Endothelial cell of umbilical vein (primary cell): ENCODE measurements around the gene RPL3. TPM values are rescaled to one million over a fixed set of nuclear protein-coding genes. Genes with fewer than 3 reads are reported as not detected.

ENCODE experiments used
- BruUV-seq: library from RNA; stranded (reverse); fragments of 400-500 nt; replicated peaks from 2 replicates; lab custom pipeline; 2021; lab: Mats Ljungman, UMichigan
- CTCF ChIA-PET: fragments of 300-600, 350-600 bp; sonication (Branson Sonifier 250); formaldehyde crosslinking; loops from one replicate; lab custom pipeline; 2021; ENCODE audit warnings: antibody characterized with exemption, inconsistent platforms; lab: Charles Lee
- POLR2A ChIA-PET: fragments of 300-600, 350-600 bp; sonication (Branson Sonifier 250); formaldehyde crosslinking; loops from one replicate; lab custom pipeline; 2021; ENCODE audit warnings: antibody characterized with exemption, inconsistent platforms; lab: Charles Lee
- DNase-seq: peaks from one replicate; pipeline ENCODE4 v3.0.0-alpha.2; 2011; ENCODE audit warnings: low read depth, low spot score
- FAIRE-seq: peaks from 2 replicates; lab custom pipeline; 2011; peaks lifted over from hg19 to GRCh38; lab: Jason Lieb, UNC
- H2AFZ ChIP-seq: 2 replicates; pipeline ENCODE4 v1.6.0; 2012; ENCODE audit warnings: low read depth, low read length, control low read depth, inconsistent platforms
- H3K27ac ChIP-seq: 2 replicates; pipeline ENCODE4 v1.5.1; 2011; ENCODE audit warnings: low read depth, mild to moderate bottlenecking, control low read depth, low read length, moderate library complexity; ENCODE audit not compliant: insufficient read depth
- H3K27me3 ChIP-seq, 2 experiments: 2 replicates each; pipeline versions ENCODE4 v1.6.0 to v1.6.1; 2011; ENCODE audit warnings: low read length in 2 of 2, mixed read lengths in 1 of 2; ENCODE audit not compliant: control insufficient read depth in 2 of 2, insufficient read depth in 2 of 2
- H3K36me3 ChIP-seq, 2 experiments: 2 replicates in 1 of 2; 3 replicates in 1 of 2; pipeline ENCODE4 v1.5.1; 2011; ENCODE audit warnings: low read length in 2 of 2, mild to moderate bottlenecking in 1 of 2, moderate library complexity in 1 of 2; ENCODE audit not compliant: control insufficient read depth in 2 of 2, insufficient read depth in 2 of 2; ENCODE audit errors: extremely low read depth in 1 of 2
- H3K4me1 ChIP-seq: 3 replicates; pipeline ENCODE4 v1.5.1; 2011; ENCODE audit warnings: mild to moderate bottlenecking, low read length; ENCODE audit not compliant: control insufficient read depth, insufficient read depth; ENCODE audit errors: extremely low read depth
- H3K4me2 ChIP-seq: 2 replicates; pipeline ENCODE4 v1.6.1; 2011; ENCODE audit warnings: low read length, control low read depth, mixed read lengths; ENCODE audit not compliant: insufficient read depth
- H3K4me3 ChIP-seq, 3 experiments: fragments of 200-600 bp in 1 of 3; sonication (generic), shearing (Covaris generic) in 1 of 3; replicated peaks in 1 of 3; 2 replicates each; pipeline ENCODE4 v1.5.1; 2011 to 2016; ENCODE audit warnings: control low read depth in 3 of 3, low read length in 3 of 3, mild to moderate bottlenecking in 2 of 3, inconsistent platforms in 1 of 3, low read depth in 1 of 3, moderate library complexity in 1 of 3; ENCODE audit not compliant: insufficient read depth in 1 of 3
- H3K79me2 ChIP-seq: 2 replicates; pipeline ENCODE4 v1.6.0; 2012; ENCODE audit warnings: low read length, inconsistent platforms; ENCODE audit not compliant: control insufficient read depth, insufficient read depth
- H3K9ac ChIP-seq: replicated peaks from 2 replicates; pipeline ENCODE3; 2011; ENCODE audit warnings: low read length, control low read depth; ENCODE audit not compliant: insufficient read depth; ENCODE audit errors: extremely low read depth
- H3K9me1 ChIP-seq: replicated peaks from 3 replicates; pipeline ENCODE4 v1.6.0; 2011; ENCODE audit warnings: mild to moderate bottlenecking, low read length; ENCODE audit not compliant: control insufficient read depth, insufficient read depth; ENCODE audit errors: extremely low read depth
- H3K9me3 ChIP-seq: replicated peaks from 2 replicates; pipeline ENCODE4 v1.5.1; 2012; ENCODE audit warnings: low read length, inconsistent platforms; ENCODE audit not compliant: control insufficient read depth, insufficient read depth
- H4K20me1 ChIP-seq: replicated peaks from 2 replicates; pipeline ENCODE3; 2011; ENCODE audit warnings: mild to moderate bottlenecking, low read length; ENCODE audit not compliant: control insufficient read depth, insufficient read depth; ENCODE audit errors: extremely low read depth
- CTCF ChIP-seq, 2 donors: IDR thresholded peaks; 1 replicate in 1 of 2; 2 replicates in 1 of 2; pipeline ENCODE4 v1.5.1; 2011; ENCODE audit warnings: low read length in 2 of 2, mild to moderate bottlenecking in 2 of 2, moderate library complexity in 2 of 2, control low read depth in 1 of 2, inconsistent platforms in 1 of 2, low read depth in 1 of 2; ENCODE audit not compliant: insufficient read depth in 1 of 2; ENCODE audit errors: extremely low read depth in 1 of 2
- EZH2 ChIP-seq: IDR thresholded peaks from 2 replicates; pipeline ENCODE4 v1.6.1; 2012; ENCODE audit warnings: borderline replicate concordance, low read depth, mild to moderate bottlenecking, moderate library complexity, low read length, inconsistent platforms; ENCODE audit not compliant: severe bottlenecking
- FOS ChIP-seq: IDR thresholded peaks from 2 replicates; pipeline ENCODE4 v1.6.1; 2011; ENCODE audit warnings: mild to moderate bottlenecking, low read length, moderate library complexity, borderline replicate concordance; ENCODE audit not compliant: insufficient read depth
- GATA2 ChIP-seq: IDR thresholded peaks from 2 replicates; pipeline ENCODE4 v1.7.0; 2011; ENCODE audit warnings: low read depth, mild to moderate bottlenecking, moderate library complexity, mixed read lengths, low read length; ENCODE audit not compliant: insufficient read length, insufficient read depth
- JUN ChIP-seq: IDR thresholded peaks from 2 replicates; pipeline ENCODE4 v1.6.1; 2011; ENCODE audit warnings: borderline replicate concordance, low read depth; ENCODE audit not compliant: insufficient read length, insufficient read depth
- MAX ChIP-seq: IDR thresholded peaks from 2 replicates; pipeline ENCODE4 v1.6.1; 2011; ENCODE audit not compliant: insufficient read depth, insufficient read length
- MYC ChIP-seq: IDR thresholded peaks from one replicate; pipeline ENCODE4 v1.6.1; 2011; ENCODE audit warnings: mild to moderate bottlenecking, low read depth, low read length
- POLR2A ChIP-seq: IDR thresholded peaks from 2 replicates; pipeline ENCODE4 v1.6.1; 2012; ENCODE audit warnings: low read depth, mild to moderate bottlenecking, control low read depth, low read length
- POLR2AphosphoS5 ChIP-seq: IDR thresholded peaks from 2 replicates; pipeline ENCODE4 v1.6.1; 2012; ENCODE audit warnings: low read depth, mild to moderate bottlenecking, control low read depth, low read length, moderate library complexity; ENCODE audit not compliant: insufficient read depth
- dilution Hi-C: fragments of 300-500 bp; cut with MboI; formaldehyde crosslinking; loops from one replicate; pipeline ENCODE4 v1.15.0; 2019; ENCODE audit warnings: low sequenced_read_pairs; ENCODE audit not compliant: extremely low pct_ligation_motif_present
- intact Hi-C: fragments of 100-400 bp; cut with micrococcal nuclease; formaldehyde crosslinking; loops from one replicate; pipeline ENCODE4 v1.10.0; 2022
- polyA plus RNA-seq, 4 experiments: library from polyadenylated mRNA; depleted of rRNA in 3 of 4; stranded (reverse) in 3 of 4; unstranded in 1 of 4; fragments of >200 nt; gene quantifications; 2 replicates each; pipeline versions ENCODE4 v1.2.1 to v1.2.3, GENCODE V29; 2011 to 2012; ENCODE audit warnings: missing spikeins in 1 of 4
- total RNA-seq: library from RNA; stranded (reverse); gene quantifications from 2 replicates; pipeline ENCODE4 v1.2.3, GENCODE V29; 2021

Gene RPL3
- total and polyA plus RNA-seq, 2 donors (not counting 3 experiments of a cell fraction or from before 2014, with no cell fraction given), result 1,954 to 4,065 TPM

- intact Hi-C loops (no loop called here), dilution Hi-C loops (no loop called here)
- H4K20me1 ChIP-seq, result no peaks in the 10 kb centered on the region
- FAIRE-seq (no peak), DNase-seq (no peak)
- no peak overlapping the region for H3K9ac ChIP-seq
- H2AFZ ChIP-seq, result no peak overlapping the region
- peaks cover 9% of the 10 kb centered on the region for H3K4me1 ChIP-seq
- H3K79me2 ChIP-seq, result no peaks in the 10 kb centered on the region
- no peaks in the 10 kb centered on the region for H3K9me3 ChIP-seq
- ChIA-PET POLR2A (no interaction called here), CTCF (interaction anchor here (1.0 to 4.3 kb wide), 7 partner anchors 12 to 296 kb away, joined by 3 to 57 read pairs (median 4); partner anchors contain the start of gene PDGFB)
- H3K9me1 ChIP-seq, result no peaks in the 10 kb centered on the region
- no peaks in the 10 kb centered on the region for H3K27me3 ChIP-seq
- no TSS peak for BruUV-seq
- no peak overlapping the region for H3K4me3 ChIP-seq
- no peak for TF ChIP-seq JUN
- TF ChIP-seq POLR2AphosphoS5, result no peak
- TF ChIP-seq FOS, result no peak
- TF ChIP-seq POLR2A, result no peak
- TF ChIP-seq CTCF (IDR thresholded peaks at IDR 0.05; ENCODE audit: extremely low read depth in 1 of 2, insufficient read depth in 1 of 2, low read depth in 1 of 2, low read length in 2 of 2), result no peak
- no peak for TF ChIP-seq GATA2
- no peak for TF ChIP-seq EZH2
- no peak for TF ChIP-seq MYC
- TF ChIP-seq MAX, result no peak
- no peak overlapping the region for H3K4me2 ChIP-seq
- H3K36me3 ChIP-seq, result no peaks in the 10 kb centered on the region
- H3K27ac ChIP-seq, result no peak overlapping the region
These were observed 15.3 kb downstream of the RPL3 start for GRCh38 chr22:39303892-39304671.
